ENCODE data around the gene BHLHA15.

BHLHA15 gene

DNA sequence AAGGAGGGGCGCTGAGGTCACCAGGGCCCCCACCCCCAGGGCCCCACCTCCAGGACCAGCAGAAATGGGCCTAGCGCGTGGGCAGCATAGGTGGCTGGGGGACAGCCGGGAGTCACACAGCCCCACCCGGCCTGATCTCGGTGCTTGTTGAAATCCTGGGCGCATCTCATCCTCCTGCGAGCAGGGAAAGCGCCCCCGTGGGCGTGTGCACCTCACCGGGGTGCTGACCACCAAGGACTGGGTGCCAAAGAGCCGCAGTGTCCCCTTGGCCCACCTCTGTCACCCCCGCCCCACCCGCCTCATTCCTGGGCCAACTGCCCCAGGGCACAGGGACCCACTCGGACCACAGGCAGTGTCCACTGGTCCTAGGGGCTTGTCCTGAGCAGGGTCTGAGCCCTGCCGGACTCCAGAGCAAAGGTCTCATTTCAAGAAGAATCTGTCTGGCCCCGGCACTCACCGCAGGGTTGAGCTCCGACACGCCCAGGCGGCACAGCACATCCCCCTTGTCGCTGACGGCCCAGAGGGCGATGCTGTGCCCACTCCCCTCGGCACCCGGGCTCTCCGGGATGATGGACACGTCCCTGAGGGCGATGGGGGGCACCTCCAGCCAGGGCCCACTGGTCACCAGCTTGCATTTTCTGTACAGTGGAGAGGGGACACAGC, 11.4 kb downstream of the BHLHA15 start:
- Histone ChIP-seq H3K4me1 (ENCODE audit: insufficient read depth, low read length) (peaks cover 2% of the 10 kb centered on the region; the same call in 1 of the 2 replicates), H3K36me3 (ENCODE audit: insufficient read depth, low read length) (no peaks in the 10 kb centered on the region), H3K9ac (ENCODE audit: low read depth, low read length) (no peak overlapping the region), H3K9me3 (ENCODE audit: control insufficient read depth, insufficient read depth, low read length) (no peaks in the 10 kb centered on the region)

DNA sequence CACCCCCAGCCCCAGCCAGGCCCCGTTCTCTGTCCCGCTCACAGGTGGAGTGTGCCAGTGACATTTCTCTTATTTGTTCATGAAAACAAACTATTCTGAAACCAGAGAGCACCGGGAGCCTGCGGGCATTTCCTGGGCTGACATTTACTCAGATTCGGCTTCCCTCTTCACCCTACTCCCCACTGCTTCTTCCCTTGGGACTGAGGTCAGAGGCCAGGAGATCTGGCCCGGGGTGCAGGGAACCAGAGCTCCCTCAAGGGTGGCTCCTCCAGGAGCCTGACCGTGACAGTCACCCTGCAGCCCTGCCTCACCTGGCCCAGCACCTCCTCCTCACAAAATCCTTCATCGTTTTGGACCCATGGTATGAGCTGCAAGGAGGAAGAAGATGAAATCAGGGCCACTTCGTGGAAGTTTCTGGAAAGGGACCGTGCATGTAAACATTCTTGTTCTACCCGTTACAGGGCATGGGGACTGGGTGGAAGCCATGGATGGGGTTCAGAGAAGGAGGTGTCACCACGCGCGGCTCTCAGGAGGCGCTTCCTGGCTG, 12.2 kb downstream of the BHLHA15 start:
- H3K9ac ChIP-seq (ENCODE audit: low read depth, low read length), result no peak overlapping the region

DNA sequence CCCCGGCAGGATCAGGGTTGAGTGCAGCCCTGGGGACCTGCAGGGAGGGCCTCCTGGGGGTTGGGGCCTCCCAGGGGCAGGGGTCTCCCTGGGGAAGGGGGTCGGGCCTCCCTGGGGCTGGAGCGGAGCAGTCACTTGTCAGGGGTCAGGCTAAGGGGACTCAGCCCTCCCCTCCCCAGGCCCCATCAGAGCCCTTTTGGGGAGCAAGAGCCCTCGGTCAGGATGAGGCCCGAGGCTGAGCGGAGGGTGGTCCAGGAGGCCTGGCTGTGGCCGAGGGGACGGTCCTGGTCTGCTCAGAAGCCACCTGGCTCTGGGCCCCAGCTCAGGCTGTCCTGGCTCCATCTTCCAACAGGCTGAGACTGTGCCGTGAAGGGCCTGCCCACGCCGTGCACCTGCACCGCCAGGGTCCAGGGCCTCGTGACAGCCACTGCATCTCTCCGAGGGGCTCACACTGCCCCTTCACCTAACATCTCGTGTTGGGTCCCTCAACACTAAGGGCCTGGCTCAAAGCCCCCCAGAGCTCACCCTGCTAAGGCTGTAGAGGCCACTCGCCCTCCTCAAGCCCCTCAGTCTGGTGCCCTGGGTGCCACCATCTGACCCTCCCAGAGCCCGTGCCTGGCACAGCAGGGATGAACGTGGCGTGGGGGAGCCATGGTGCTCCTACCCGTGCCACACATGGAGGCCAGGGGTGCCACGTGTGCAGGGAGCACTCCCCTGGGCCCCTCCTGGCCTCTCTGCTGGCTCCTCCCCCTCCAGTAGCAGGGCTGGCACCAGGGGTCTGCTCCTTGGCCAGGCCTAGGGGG, 12.9 kb downstream of the BHLHA15 start:
- no peak overlapping the region for H3K9ac ChIP-seq (ENCODE audit: low read depth, low read length)
- no peaks in the 10 kb centered on the region for H3K4me1 ChIP-seq (ENCODE audit: insufficient read depth, low read length)
- H3K36me3 ChIP-seq (ENCODE audit: insufficient read depth, low read length), result no peaks in the 10 kb centered on the region
- H3K9me3 ChIP-seq (ENCODE audit: control insufficient read depth, insufficient read depth, low read length), result no peaks in the 10 kb centered on the region

More for the DNA sequence above, 12.2 kb downstream of the BHLHA15 start:
- H3K9me3 ChIP-seq (ENCODE audit: control insufficient read depth, insufficient read depth, low read length), result no peaks in the 10 kb centered on the region
- peaks cover under 1% of the 10 kb centered on the region; the same call in 1 of the 2 replicates for H3K4me1 ChIP-seq (ENCODE audit: insufficient read depth, low read length)
- no peaks in the 10 kb centered on the region for H3K36me3 ChIP-seq (ENCODE audit: insufficient read depth, low read length)

DNA sequence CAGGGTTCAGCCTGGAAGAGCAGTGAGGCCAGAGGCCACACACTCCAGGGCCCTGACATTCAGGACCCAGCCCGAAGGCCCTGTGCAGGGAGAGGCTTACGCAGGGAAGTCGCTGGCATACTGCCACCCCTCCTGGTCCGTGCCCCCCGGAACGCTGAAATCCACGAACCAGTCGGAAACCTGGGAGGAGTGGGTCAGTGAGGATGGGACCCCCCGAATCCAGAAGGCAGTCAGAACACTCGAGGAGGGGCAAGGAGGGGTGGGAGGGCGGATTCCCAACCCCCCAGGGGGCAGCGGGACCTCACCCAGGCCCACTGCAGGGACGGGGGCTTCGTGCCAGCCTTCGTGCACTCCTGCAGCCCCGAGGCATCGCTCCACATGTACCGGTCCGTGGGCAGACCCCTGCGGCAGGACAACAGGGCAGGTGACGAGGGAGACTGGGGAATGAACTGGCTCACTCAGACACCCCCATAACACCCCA, 13.5 kb downstream of the BHLHA15 start:
- Histone ChIP-seq H3K9me3 (ENCODE audit: control insufficient read depth, insufficient read depth, low read length) (no peaks in the 10 kb centered on the region), H3K36me3 (ENCODE audit: insufficient read depth, low read length) (no peaks in the 10 kb centered on the region), H3K9ac (ENCODE audit: low read depth, low read length) (no peak overlapping the region), H3K4me1 (ENCODE audit: insufficient read depth, low read length) (no peaks in the 10 kb centered on the region)

DNA sequence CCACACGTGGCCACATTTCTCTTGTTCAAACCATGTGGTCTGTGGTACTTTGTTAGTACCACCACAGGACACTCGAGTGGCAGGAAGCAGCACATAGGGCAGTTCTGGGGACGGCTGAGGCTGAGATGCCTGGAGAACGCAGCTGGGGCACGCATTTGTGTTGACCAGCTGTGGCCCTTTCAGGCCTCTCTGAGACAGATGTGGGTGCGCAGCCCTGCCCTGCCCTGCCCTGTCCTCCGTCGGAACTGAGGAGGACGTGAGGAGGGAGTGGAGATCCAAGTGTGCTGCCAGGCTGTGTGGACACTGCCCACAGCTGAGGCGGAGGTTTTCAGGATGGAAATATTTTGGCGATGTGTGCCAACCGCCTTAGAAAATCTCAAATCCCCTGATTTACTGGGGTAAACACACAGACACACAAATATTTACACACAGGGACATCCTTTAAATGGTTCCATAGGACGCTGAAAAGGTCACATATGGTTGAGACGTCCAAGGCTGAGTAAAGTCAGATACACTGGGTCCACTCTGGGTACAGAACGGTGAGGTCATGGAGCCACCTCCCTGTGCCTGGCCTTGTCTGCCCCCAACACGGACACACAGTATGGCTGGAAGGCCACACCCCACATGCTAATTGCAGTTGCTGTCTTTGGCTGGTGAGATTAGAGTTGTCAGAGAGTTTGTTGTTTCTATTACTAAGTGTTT, 14.8 kb downstream of the BHLHA15 start:
- Histone ChIP-seq H3K4me1 (ENCODE audit: insufficient read depth, low read length) (no peaks in the 10 kb centered on the region), H3K36me3 (ENCODE audit: insufficient read depth, low read length) (no peaks in the 10 kb centered on the region; the same call in 1 of the 2 replicates), H3K9me3 (ENCODE audit: control insufficient read depth, insufficient read depth, low read length) (no peaks in the 10 kb centered on the region), H3K9ac (ENCODE audit: low read depth, low read length) (no peak overlapping the region)

DNA sequence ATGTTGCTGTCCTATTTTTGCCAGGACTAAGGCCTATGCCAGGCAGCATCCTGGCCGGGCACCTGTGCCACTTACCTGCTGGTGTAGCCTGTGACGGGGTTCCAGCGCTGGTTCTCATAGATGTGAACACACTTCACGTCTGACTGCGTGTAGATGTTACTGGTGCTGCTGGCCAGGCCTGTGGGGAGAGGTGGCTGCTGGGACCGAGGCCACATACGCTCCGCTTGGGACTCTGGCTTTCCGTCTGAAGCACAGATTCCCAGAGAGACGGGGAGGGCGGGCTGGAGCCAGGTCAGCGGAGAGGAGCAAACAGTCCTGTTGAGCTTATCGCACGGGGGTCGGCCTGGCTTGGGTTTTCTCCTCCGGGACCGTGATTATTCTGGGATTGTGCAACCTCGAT, 16.7 kb downstream of the BHLHA15 start:
- H3K36me3 ChIP-seq (ENCODE audit: insufficient read depth, low read length), result no peaks in the 10 kb centered on the region; the same call in 1 of the 2 replicates
- H3K9ac ChIP-seq (ENCODE audit: low read depth, low read length), result no peak overlapping the region
- H3K9me3 ChIP-seq (ENCODE audit: control insufficient read depth, insufficient read depth, low read length), result no peaks in the 10 kb centered on the region
- no peaks in the 10 kb centered on the region for H3K4me1 ChIP-seq (ENCODE audit: insufficient read depth, low read length)

DNA sequence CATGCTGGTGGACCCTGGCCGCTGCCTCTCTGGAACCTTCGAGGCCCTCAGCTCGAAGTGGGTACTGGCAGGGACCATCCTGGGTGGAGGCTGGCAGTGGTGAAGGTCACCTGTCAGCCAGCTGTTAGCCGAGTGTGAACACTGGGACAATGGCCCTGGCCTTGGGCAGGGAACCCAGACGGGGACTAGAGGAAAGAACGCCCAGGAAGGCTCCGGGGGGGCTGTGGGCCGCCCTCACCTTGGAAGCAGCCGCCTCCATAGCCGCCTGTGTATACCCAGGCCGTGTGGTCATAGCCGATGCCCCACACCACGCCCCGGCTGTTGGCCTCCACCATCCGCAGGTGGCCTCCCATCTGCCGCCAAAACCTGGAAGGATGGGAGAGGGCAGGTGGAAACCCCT, 17.6 kb downstream of the BHLHA15 start:
- no peaks in the 10 kb centered on the region for H3K4me1 ChIP-seq (ENCODE audit: insufficient read depth, low read length)
- H3K36me3 ChIP-seq (ENCODE audit: insufficient read depth, low read length), result no peaks in the 10 kb centered on the region; the same call in 1 of the 2 replicates
- H3K9ac ChIP-seq (ENCODE audit: low read depth, low read length), result no peak overlapping the region
- no peaks in the 10 kb centered on the region for H3K9me3 ChIP-seq (ENCODE audit: control insufficient read depth, insufficient read depth, low read length)

DNA sequence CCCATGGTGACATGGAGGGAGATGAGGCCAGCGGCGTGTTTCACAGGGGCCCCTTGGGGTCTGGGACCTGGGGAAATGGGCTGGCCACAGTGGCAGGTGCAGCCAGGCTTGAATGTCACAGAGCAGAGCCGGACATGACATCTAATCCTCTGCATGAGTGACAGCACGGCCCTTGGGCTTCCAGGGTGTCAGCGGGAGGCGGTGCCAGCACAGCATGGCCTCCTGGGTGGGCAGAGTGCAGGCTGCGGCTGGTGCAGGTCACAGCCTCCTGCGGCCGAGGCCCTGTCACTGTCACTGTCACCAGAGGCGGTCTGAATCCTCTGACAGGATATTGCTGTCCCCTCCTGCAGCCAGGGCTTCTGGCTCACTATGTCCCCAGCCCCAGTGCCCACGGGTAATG, 18.2 kb downstream of the BHLHA15 start:
- H3K9ac ChIP-seq (ENCODE audit: low read depth, low read length), result no peak overlapping the region
- H3K4me1 ChIP-seq (ENCODE audit: insufficient read depth, low read length), result no peaks in the 10 kb centered on the region
- no peaks in the 10 kb centered on the region for H3K9me3 ChIP-seq (ENCODE audit: control insufficient read depth, insufficient read depth, low read length)
- H3K36me3 ChIP-seq (ENCODE audit: insufficient read depth, low read length), result no peaks in the 10 kb centered on the region; the same call in 1 of the 2 replicates

DNA sequence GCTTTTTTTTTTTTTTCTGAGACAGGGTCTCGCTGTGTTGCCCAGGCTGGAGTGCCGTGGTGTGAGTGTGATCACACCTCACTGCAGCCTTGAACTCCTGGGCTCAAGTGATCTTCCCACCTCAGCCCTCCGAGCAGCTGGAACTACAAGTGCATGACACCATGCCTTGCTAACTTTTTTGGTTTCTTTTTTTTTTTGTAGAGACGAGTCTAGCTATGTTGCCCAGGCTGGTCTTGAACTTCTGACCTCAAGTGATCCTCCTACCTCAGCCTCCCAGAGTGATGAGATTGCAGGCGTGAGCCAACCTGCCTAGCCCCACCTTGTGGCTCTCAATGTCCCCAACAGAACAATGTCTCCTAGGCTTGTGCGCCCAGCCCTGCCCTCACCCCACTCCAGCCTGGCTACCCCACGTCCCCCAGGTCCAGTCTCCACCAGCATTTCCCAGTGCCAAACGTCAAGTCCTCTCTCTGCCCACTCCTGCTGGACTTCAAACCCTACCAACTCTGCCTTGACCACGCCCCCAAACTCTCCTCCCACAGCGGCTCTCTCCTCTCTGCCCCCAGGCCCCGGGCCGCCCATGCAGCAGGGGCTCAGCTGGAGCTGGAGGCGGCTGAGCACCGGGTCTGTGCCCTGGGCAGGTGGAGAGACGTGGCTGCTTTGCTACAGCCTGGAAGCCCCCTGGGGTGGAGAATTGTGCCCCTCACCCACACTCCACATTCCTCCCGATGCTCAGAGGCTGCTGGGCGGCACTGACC, 18.9 kb downstream of the BHLHA15 start:
- Histone ChIP-seq H3K9me3 (ENCODE audit: control insufficient read depth, insufficient read depth, low read length) (no peaks in the 10 kb centered on the region), H3K36me3 (ENCODE audit: insufficient read depth, low read length) (no peaks in the 10 kb centered on the region; the same call in 1 of the 2 replicates), H3K4me1 (ENCODE audit: insufficient read depth, low read length) (no peaks in the 10 kb centered on the region), H3K9ac (ENCODE audit: low read depth, low read length) (no peak overlapping the region)

DNA sequence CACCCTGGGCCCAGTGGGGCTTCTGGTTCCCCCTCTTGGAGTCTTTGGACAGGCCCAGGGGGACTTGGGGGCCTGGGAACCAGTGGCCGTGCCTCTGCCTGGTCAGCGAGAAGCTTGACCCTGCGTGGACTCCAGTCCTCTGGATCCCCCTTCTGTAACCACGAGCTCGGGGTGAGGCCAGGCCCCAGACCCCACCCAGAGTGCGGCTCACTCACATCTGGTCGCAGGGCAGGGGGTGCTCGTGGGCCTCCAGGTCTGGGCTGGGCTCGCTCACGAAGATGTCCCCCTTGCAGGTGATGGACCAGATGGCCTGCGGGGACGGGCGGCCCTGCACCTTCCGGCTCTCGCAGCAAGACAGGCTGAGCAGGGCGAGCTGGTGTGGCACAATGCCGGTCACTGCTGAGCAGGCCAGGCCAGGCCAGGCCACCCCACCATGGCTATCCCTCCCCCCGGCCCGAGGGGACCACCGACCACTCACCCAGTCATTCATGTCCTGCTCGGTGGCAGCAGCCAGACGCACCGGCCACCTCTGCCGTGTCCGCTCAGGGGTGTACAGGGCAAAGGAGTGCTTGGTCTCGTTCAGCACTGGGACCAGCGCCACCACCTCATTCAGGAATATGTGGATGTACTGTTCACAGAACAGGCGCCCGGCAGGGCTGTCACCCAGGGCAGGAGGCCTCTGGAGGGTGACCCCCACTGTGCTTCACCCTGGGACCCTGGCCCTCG, 19.7 kb downstream of the BHLHA15 start:
- no peaks in the 10 kb centered on the region; the same call in 1 of the 2 replicates for H3K36me3 ChIP-seq (ENCODE audit: insufficient read depth, low read length)
- H3K9me3 ChIP-seq (ENCODE audit: control insufficient read depth, insufficient read depth, low read length), result no peaks in the 10 kb centered on the region

DNA sequence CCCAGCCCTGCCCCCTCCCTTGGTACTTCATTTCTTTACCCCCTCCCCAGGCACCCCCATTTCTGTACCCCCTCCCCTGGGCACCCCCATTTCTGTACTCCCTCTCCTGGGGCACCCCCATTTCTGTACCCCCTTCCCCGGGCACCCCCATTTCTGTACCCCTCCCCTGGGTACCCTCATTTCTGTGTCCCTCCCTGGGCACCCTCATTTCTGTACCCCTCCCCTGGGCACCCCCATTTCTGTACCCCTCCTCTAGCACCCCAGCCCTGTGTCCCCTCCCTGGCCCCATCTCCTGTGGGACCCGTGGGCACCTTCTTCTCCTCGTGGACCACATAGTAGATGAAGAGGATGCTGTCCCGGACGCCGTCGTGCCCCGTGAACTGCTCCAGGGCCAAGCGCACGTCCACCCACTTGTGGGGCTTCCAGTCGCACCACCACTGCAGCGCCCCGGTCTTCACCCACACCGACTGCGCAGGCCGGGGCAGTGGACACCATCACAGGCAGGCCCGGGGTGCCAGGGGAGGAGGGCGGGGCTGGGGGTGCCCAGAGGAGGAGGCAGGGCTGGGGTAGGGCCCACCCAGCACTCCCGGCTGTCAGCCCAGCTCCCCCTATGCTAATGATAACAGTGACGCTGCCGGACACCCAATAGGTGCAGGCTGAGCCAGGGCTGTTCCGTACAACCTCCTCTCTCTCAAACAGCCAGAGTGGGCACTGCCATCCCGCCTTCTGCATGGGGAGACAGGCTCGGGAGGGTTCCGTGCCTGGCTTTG, 20.4 kb downstream of the BHLHA15 start:
- no peaks in the 10 kb centered on the region; the same call in 1 of the 2 replicates for H3K36me3 ChIP-seq (ENCODE audit: insufficient read depth, low read length)
- no peaks in the 10 kb centered on the region for H3K9me3 ChIP-seq (ENCODE audit: control insufficient read depth, insufficient read depth, low read length)
- no peaks in the 10 kb centered on the region for H3K4me1 ChIP-seq (ENCODE audit: insufficient read depth, low read length)
- H3K9ac ChIP-seq (ENCODE audit: low read depth, low read length), result no peak overlapping the region

More for the DNA sequence above, 19.7 kb downstream of the BHLHA15 start:
- H3K4me1 ChIP-seq (ENCODE audit: insufficient read depth, low read length), result no peaks in the 10 kb centered on the region
- no peak overlapping the region for H3K9ac ChIP-seq (ENCODE audit: low read depth, low read length)

DNA sequence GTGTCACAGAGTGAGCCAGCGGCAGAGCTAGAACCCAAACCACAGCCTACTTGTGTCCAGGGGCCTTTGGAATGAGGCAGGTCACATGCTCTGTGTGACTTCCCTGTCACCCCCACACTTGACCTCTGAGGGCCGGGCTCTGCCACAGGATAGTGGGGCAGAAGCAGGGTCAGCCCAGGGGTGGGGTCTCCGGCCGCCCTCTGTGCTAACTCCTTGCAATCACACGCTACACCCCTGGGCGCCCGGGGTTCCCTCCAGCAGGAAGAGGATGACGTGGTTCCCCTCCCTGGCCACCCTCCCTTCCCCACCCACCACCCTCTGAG, 21.0 kb downstream of the BHLHA15 start:
- no peaks in the 10 kb centered on the region; the same call in 1 of the 2 replicates for H3K36me3 ChIP-seq (ENCODE audit: insufficient read depth, low read length)
- no peak overlapping the region for H3K9ac ChIP-seq (ENCODE audit: low read depth, low read length)
- no peaks in the 10 kb centered on the region for H3K4me1 ChIP-seq (ENCODE audit: insufficient read depth, low read length)
- no peaks in the 10 kb centered on the region for H3K9me3 ChIP-seq (ENCODE audit: control insufficient read depth, insufficient read depth, low read length)

DNA sequence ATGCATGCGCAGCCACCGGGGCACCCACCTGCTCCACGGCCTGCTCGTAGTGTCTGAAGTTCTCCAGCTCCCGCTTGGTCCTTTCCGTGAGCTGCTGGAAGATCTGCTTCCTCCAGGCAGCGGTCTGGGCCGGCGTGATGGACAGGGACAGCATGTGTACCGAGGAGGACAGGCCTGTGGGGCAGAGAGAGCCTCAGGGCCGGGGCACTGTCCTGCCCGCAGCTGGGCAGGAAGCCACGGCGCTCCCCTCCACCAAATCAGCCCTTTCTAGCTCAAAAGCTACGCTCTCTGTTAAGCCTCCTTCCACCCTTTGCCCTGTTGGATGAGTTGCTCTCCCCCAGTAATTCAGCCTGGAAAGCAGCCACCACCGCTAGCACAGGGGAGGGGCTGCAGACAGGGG, 21.6 kb downstream of the BHLHA15 start:
- Histone ChIP-seq H3K9me3 (ENCODE audit: control insufficient read depth, insufficient read depth, low read length) (no peaks in the 10 kb centered on the region), H3K4me1 (ENCODE audit: insufficient read depth, low read length) (no peaks in the 10 kb centered on the region), H3K9ac (ENCODE audit: low read depth, low read length) (no peak overlapping the region), H3K36me3 (ENCODE audit: insufficient read depth, low read length) (no peaks in the 10 kb centered on the region; the same call in 1 of the 2 replicates)

All from ES-I3 (cell line).